PC-9 (cell line): ENCODE measurements around the gene APOC4.

Source experiments
- EZH2 ChIP-seq: fragments of 200-600 bp; sonication (generic); IDR thresholded peaks from 2 replicates; pipeline ENCODE4 v1.8.0; 2017; ENCODE audit warnings: antibody characterized with exemption, low read depth
- TF ChIP-seq, protein P1 (sequence below): fragments of 200-600 bp; sonication (generic); conservative IDR thresholded peaks from 2 replicates; pipeline ENCODE4 v1.6.1; 2017; ENCODE audit warnings: mixed run types, antibody characterized with exemption, mild to moderate bottlenecking, moderate library complexity

DNA sequence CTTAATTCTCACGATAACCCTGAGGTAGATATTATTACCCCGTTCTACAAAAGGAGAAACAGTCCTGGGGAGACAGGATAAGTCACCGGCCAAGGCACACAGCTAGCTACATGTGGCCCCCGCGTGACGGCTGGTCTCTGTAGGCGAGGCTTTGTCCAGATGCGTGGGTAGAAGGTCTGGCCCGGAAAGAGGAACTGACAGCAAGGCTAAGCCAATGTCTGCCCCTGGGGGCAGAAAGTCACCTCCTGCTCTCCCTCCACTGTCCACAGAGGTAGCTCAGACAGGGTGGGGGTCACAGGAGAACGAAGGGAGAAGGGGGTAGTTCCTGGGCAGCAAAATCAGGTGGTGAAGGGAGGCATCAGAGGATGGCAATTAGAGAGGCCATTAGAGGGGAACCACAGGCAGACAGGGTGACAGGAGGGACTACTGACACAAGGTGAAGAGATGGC lies 1.8 kb downstream of the APOC4 start:
- TF ChIP-seq, protein P1, sequence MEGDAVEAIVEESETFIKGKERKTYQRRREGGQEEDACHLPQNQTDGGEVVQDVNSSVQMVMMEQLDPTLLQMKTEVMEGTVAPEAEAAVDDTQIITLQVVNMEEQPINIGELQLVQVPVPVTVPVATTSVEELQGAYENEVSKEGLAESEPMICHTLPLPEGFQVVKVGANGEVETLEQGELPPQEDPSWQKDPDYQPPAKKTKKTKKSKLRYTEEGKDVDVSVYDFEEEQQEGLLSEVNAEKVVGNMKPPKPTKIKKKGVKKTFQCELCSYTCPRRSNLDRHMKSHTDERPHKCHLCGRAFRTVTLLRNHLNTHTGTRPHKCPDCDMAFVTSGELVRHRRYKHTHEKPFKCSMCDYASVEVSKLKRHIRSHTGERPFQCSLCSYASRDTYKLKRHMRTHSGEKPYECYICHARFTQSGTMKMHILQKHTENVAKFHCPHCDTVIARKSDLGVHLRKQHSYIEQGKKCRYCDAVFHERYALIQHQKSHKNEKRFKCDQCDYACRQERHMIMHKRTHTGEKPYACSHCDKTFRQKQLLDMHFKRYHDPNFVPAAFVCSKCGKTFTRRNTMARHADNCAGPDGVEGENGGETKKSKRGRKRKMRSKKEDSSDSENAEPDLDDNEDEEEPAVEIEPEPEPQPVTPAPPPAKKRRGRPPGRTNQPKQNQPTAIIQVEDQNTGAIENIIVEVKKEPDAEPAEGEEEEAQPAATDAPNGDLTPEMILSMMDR, result no peak
- TF ChIP-seq EZH2, result no peak
